Mesodermal cell (in vitro differentiated cells): ENCODE results near the gene ABR.
A peak's percentile ranks its signal among the peaks of the same experiment; 100 is the strongest.

ENCODE experiments used
- H3K27ac ChIP-seq: 2 replicates; pipeline ENCODE4 v1.7.0; 2013; ENCODE audit warnings: mild to moderate bottlenecking, low read depth, low read length, moderate library complexity; ENCODE audit not compliant: severe bottlenecking
- H3K36me3 ChIP-seq: 2 replicates; pipeline ENCODE4 v1.7.1; 2013; ENCODE audit warnings: mild to moderate bottlenecking, low read length, moderate library complexity; ENCODE audit not compliant: control insufficient read depth, insufficient read depth
- H3K4me1 ChIP-seq: one replicate; pipeline ENCODE4 v1.7.1; 2013; ENCODE audit warnings: mild to moderate bottlenecking, low read length; ENCODE audit not compliant: insufficient read depth, control insufficient read depth, poor library complexity, severe bottlenecking
- H3K4me3 ChIP-seq: 2 replicates; pipeline ENCODE4 v1.7.0; 2013; ENCODE audit warnings: low read length, control low read depth, mild to moderate bottlenecking; ENCODE audit not compliant: insufficient read depth, poor library complexity, severe bottlenecking; ENCODE audit errors: extremely low read depth
- H3K9me3 ChIP-seq: 2 replicates; pipeline ENCODE4 v1.7.1; 2013; ENCODE audit warnings: mild to moderate bottlenecking, low read length, moderate library complexity; ENCODE audit not compliant: control insufficient read depth
- WGBS, 2 experiments: methylation state at CpG; one replicate each; pipeline ENCODE4 v1.1.5; 2013; ENCODE audit warnings: missing lambda C conversion rate in 2 of 2; ENCODE audit not compliant: insufficient coverage in 2 of 2; 5-methylcytosine and 5-hydroxymethylcytosine counted together

The ABR gene

DNA sequence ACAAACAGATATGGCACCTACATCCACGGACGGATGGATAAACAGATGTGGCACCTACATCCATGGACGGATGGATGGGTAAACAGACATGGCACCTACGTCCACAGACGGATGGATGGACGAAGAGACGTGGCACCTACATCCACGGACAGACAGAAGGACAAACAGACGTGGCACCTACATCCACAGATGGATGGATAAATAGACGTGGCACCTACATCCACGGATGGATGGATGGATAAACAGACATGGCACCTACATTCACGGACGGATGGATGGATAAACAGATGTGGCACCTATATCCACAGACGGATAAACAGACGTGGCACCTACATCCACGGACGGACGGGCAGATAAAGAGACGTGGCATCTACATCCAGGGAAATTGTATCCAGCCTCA, 137.3 kb downstream of the ABR start:
- H3K27ac ChIP-seq, result no peak overlapping the region
- peaks cover 19% of the 10 kb centered on the region for H3K36me3 ChIP-seq
- peaks cover 16% of the 10 kb centered on the region for H3K4me1 ChIP-seq
- H3K9me3 ChIP-seq, result no peaks in the 10 kb centered on the region
- 98 to 99% methylated on average over 19 of the region's 19 CpGs for WGBS, 2 experiments
- H3K4me3 ChIP-seq, result no peak overlapping the region

DNA sequence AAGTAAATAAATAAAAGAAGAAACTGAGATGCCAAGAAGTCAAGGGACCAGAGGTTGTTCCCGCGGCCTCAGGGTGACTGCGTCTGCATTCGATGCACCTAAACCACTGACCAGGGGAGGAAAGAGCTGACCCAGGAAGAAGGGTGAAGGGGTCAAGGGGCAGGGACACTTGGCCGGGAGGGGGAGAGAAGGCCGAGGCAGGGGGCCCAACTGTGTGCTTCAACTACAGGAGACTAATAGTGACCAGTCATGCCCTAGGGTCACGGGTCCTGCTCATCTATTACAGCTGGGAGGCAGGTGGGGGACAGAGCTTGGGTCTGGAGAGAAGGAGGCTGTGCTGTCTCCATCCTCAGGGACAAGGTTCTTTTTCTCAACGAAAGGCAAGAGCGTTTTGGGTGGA, 138.0 kb downstream of the ABR start:
- no peak overlapping the region for H3K4me3 ChIP-seq
- no peak overlapping the region for H3K27ac ChIP-seq
- H3K4me1 ChIP-seq, result peaks cover 16% of the 10 kb centered on the region
- H3K36me3 ChIP-seq, result peaks cover 19% of the 10 kb centered on the region
- H3K9me3 ChIP-seq, result no peaks in the 10 kb centered on the region
- WGBS, 2 experiments, result 96 to 98% methylated on average over 9 of the region's 9 CpGs

DNA sequence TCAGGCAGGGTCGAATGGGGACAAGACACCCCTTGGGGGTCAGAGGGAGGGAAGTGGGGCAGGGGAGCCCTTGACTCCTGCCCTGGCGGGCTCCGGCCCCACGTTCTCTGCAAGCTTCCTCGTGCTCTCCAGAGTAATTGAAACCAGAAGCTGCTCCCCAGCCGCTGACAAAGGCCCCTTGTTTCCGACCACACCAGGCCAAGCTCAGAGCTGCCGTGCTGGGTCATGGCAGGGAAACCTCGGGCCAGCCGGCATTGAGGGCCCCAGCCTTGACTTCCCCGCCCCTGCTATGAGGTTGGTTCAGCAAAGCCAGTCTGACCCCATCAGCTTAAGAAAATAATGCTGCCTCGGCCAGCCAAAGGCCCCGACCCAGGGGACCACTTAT, 139.6 kb downstream of the ABR start:
- no peaks in the 10 kb centered on the region for H3K9me3 ChIP-seq
- no peak overlapping the region for H3K4me3 ChIP-seq
- peaks cover 23% of the 10 kb centered on the region for H3K4me1 ChIP-seq
- WGBS, 2 experiments, result 85 to 92% methylated on average over 11 of the region's 13 CpGs
- peaks cover 16% of the 10 kb centered on the region for H3K36me3 ChIP-seq
- peak overlapping the region; percentile 73 for H3K27ac ChIP-seq

DNA sequence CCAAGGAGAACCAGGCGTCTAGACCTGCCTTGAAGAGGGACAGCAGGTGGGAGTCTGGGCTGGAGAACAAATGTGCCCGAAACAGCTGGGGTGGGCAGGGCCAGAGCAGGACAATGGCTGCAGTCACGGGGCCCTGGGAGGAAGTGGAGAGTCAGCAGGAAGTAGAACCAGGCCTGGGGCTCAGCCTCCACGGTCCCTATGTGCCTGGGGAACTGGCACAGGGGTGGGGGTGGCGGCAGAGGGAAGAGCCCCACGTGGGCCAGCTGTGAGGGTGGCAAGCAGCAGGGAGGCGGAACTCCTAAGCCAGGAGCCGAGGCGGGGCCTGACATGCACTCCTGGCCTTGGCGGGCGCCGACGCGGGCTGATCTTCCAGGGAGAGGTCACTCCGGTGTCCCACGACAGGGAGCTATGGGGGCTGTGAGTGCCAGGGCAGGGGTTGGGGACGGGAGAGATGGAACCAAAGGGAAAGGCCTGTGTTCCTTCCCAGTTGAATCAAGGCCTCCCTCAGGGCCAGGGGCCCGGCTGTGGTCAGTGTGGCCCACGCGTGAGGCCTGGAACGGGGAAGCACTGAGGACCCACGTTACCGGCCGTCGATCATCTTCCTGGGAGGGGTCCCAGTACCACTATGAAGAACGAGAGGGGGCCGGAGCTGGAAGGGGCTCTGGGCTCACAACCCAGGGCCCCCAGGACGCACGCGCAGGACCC, 140.1 kb downstream of the ABR start:
- Histone ChIP-seq H3K9me3 (no peaks in the 10 kb centered on the region), H3K4me1 (peaks cover 23% of the 10 kb centered on the region), H3K27ac (peak overlapping the region; percentile 73), H3K36me3 (peaks cover 16% of the 10 kb centered on the region), H3K4me3 (no peak overlapping the region)
- WGBS, 2 experiments, result 82 to 88% methylated on average over 22 to 28 of the region's 30 CpGs

DNA sequence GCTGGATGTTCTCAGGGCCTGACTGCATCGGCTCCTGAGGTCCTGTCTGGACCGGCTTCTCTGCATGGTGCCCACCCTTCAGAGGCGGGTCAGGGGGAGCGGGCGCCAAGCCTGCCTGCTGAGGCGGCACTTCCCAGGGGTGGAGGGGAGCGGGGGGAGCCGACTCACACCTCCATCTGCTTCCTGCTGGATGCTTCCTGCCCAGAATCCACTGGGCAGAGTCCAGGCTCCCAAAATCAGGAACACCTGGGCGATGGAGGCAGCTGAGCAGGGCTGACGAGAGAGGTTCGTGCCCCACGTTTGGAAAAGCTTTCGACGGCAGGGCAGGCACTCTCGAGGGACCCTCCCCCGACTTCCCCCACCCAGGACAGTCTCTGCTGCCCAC, 140.7 kb downstream of the ABR start:
- Histone ChIP-seq H3K27ac (peak overlapping the region; percentile 6), H3K4me3 (no peak overlapping the region)

DNA sequence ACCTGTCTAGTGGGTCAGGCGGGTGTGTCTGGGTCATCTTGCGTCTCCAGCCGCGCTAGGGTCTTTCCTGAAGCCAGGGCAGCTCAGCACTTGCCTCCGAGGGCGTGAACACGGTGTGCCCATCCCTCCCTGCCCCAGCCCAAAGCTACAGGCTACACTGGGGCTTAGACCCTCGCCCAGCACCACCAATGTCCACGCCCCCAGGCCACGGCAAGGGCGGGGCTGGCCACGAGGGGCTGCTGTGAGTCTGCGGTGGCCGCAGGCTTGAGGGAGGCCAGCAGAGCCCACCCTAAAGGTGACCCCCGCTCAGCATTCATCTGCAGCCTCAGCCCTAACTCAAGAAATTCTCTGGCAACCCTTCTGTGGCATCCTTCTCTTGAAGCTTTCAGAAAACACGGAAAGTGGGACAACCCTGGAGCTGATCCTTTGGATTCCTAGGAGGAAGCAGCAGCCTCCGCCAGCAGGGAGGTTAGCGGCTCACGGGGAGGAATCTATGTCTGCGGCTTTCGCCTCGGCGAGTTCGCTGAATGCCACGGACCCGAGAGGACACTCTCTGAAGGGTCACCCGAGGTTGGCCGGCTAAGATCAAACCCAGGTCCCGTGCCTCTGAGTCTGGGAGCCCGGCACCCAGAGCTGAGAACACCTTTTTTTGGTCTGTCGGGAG, 141.2 kb downstream of the ABR start:
- H3K4me3 ChIP-seq, result no peak overlapping the region
- 86 to 89% methylated on average over 28 to 31 of the region's 31 CpGs for WGBS, 2 experiments
- H3K27ac ChIP-seq, result no peak overlapping the region
- peaks cover 23% of the 10 kb centered on the region for H3K4me1 ChIP-seq
- H3K36me3 ChIP-seq, result peaks cover 16% of the 10 kb centered on the region
- no peaks in the 10 kb centered on the region for H3K9me3 ChIP-seq

More for the DNA sequence above, 140.7 kb downstream of the ABR start:
- Histone ChIP-seq H3K4me1 (peaks cover 23% of the 10 kb centered on the region), H3K36me3 (peaks cover 16% of the 10 kb centered on the region), H3K9me3 (no peaks in the 10 kb centered on the region)
- WGBS, 2 experiments, result 88 to 90% methylated on average over 9 to 11 of the region's 16 CpGs

DNA sequence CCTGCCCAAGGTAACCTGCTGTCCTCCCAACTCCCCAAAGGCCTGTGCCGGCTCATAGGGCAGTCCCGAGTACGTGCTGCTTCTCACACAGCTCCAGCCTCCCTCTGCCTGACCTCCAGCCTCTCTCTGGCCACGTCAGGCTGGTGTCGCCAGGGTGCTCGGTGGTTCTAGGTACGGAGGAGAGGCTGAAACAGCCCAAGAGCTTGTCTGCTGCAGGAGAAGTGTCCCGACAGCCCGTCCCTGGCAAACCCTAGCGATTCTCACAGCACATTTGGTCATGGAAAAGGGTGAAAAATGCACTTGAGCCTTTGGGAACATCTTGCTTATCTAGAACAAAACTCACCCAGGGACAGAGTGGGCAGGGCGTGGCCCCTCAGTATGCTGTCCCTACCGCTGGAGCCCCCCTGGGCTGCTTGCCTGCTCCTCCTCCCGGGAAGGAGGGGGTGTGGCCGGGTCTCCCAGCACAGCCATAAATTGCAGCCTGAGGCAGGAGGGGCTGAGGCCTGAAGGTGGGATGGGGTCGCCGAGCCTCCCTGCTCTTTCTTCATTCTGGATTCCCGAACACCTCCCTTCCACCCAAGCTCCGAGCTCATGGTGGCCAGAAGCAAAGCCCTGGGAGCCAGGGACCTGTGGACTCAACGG, 142.4 kb downstream of the ABR start:
- 82 to 83% methylated on average over 9 to 19 of the region's 19 CpGs for WGBS, 2 experiments
- no peak overlapping the region for H3K27ac ChIP-seq
- no peaks in the 10 kb centered on the region for H3K9me3 ChIP-seq
- H3K36me3 ChIP-seq, result peaks cover 18% of the 10 kb centered on the region
- H3K4me1 ChIP-seq, result peaks cover 23% of the 10 kb centered on the region
- H3K4me3 ChIP-seq, result no peak overlapping the region

DNA sequence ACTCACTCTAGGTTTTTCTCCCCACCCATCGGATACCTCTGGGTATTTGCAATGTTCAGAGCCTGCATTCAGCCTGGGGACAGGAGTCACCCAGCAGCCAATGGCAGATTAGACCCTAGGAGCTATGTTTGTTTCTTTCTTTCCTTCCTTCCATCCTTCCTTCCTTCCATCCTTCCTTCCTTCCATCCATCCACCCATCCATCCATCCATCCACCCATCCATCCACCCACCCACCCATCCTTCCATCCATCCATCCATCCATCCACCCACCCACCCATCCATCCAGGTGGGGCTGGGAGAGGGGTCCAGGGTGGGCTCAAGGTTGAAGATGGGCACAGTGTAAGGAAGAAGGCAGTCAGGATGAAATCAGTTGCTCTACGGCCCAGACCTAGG, 142.9 kb downstream of the ABR start:
- no peak overlapping the region for H3K4me3 ChIP-seq
- no peak overlapping the region for H3K27ac ChIP-seq
- peaks cover 13% of the 10 kb centered on the region for H3K36me3 ChIP-seq
- peaks cover 28% of the 10 kb centered on the region for H3K4me1 ChIP-seq
- no peaks in the 10 kb centered on the region for H3K9me3 ChIP-seq
- WGBS, 2 experiments, result 91 to 95% methylated on average over 1 to 2 of the region's 2 CpGs

DNA sequence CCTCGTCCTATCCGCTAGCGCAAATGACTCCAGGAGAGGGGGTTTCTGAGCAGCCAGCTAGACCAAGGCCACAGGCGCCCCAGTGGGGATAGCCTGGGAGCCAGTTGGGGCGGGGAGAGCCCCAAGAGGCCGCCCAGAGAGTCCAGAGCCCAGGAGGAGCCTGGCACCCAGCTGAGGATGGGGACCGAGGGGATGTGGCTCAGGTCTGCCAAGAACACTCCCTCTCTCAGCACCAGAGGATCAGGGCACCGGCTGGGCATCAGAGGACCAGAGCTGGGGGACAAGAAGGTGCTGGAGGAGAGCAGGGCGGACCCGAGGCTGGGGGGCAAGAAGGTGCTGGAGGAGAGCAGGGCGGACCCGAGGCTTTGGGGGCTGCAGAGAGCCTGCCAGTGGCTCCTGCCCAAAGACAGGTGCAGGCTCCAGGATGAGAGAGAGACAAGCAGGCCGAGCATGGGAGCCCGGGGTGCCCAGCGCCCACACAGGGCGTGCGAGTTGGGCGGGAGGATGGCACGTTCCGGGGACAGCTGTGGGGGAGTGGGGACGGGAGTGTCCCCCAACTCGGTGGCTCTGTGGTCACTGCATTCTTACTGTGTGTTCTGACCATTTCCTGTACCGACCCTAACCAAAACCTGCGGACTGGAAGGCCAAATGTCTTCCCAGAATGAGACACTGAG, 143.5 kb downstream of the ABR start:
- Histone ChIP-seq H3K27ac (no peak overlapping the region), H3K4me1 (peaks cover 28% of the 10 kb centered on the region), H3K36me3 (peaks cover 9% of the 10 kb centered on the region), H3K9me3 (no peaks in the 10 kb centered on the region), H3K4me3 (no peak overlapping the region)
- 90 to 91% methylated on average over 19 to 21 of the region's 24 CpGs for WGBS, 2 experiments

DNA sequence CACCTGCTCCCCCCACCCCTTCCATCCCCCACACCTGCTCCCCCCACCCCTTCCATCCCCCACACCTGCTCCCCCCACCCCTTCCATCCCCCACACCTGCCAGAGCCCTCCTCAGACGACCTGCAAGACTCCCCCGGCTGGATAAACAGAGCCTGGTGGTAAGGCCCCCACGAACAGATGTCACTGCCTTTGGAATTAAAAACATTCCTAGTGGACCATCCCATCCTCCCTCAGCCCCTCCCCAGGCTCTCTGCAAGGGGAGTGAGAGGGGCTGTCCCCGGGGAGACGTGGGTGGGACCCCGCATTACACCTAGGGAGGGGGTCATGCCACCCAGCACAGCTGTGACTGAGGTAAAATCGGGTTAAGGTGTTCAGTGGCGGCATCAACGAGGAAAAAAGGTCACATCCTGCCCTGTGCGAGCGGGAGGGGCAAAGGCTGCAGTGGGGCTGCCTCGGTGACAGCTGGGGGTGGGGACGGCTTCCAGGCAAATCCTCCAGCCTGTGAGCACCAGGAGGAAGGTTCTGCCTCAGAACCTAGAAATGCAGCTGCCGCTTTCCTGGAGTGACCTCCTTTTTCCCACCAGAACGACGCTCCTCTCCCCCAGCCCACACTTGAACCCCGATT, 144.1 kb downstream of the ABR start:
- WGBS, 2 experiments, result 47 to 55% methylated on average over 8 to 14 of the region's 17 CpGs
- no peak overlapping the region for H3K4me3 ChIP-seq
- peaks cover 29% of the 10 kb centered on the region for H3K4me1 ChIP-seq
- no peak overlapping the region for H3K27ac ChIP-seq
- no peaks in the 10 kb centered on the region for H3K9me3 ChIP-seq
- H3K36me3 ChIP-seq, result peaks cover 9% of the 10 kb centered on the region
